GM21619 (cell line): ENCODE results near the gene GPR15.

ENCODE experiments used
- ATAC-seq: cut with Tn5 transposase; IDR thresholded peaks from one replicate; pipeline ENCODE4 v1.9.1; 2021; ENCODE audit not compliant: unreplicated experiment

The GPR15 gene

DNA sequence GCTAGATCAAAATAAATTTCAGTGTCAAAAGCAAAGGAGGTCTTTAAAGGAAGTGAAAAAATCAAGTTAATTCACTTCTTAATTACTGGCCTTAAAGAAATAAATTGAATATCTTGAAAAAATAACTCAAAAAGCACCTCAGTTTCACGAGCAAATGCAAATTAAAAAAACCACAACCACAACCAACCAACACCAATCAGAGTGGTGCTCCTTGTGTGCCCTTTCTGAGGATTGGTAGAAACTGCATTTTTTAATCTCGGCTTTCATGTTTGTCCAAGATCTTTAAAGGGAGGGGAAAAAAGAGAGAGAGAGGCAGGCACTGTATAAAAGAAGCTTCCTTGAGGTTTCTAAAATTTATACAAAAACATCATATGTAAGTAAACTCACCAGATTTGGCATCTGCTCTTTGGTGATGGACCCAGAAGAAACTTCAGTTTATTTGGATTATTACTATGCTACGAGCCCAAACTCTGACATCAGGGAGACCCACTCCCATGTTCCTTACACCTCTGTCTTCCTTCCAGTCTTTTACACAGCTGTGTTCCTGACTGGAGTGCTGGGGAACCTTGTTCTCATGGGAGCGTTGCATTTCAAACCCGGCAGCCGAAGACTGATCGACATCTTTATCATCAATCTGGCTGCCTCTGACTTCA lies at the start of gene GPR15:
Gene GPR15, plus strand, starts transcription at position 357 of the 653 bp plus-strand sequence. Its CDS starts 56 bp downstream, at position 413.
- ATAC-seq = peak; percentile 29

DNA sequence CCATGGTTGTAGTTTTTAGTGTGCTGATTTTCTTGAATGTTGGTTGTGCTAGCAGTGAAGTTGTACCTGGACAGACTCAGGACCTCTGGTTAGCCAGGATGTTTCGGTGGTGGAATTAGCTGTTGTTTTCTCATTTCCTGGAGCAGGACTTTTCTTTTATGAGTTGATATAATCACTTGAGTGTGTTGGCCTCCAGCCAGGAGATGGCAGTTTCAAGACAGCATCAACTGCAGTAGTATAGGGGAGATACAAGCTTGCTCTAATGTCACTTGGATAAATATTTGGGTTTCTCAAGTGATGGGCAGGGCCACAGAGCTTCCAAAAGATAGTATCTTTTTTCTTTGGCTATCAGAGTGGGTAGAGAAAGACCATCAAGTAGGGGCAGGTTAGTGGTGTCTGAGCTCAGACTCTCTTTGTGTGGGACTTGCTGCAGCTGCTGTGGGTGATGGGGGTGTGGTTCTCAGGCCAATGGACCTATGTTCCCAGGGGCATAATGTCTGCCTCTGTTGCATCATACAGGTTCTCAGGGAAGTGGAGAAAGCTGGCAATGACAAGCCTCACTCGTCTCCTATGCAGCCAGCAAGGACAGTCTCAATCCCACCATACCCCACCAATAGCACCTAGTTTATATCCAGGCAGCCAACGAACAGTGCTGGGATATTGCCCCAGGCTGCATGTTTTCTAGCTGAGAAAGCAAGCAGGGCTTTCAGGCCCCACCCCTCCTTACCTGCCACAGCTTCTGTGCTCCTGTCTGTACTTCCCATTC lies 48.9 kb upstream of the GPR15 start:
- no peak for ATAC-seq

DNA sequence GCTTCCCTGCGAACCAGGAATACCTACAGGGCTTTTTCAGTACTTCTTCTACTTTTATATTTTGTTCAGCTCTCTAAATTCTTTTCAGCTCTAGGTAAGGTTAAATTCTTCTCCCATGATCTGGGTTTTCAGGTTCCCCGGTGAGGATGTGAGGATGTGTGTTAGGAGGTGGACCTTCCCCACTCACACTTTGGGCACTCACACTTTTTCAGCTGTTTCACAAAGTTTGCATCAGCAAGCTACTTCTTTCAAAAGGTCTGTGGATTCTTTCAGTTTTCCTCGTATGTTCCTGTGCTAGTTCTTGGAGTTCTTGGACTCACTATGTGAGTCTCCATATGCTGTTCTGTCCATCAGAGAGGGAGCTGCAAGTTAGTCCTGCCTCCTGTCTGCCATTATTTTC lies 48.2 kb upstream of the GPR15 start:
- ATAC-seq = no peak

DNA sequence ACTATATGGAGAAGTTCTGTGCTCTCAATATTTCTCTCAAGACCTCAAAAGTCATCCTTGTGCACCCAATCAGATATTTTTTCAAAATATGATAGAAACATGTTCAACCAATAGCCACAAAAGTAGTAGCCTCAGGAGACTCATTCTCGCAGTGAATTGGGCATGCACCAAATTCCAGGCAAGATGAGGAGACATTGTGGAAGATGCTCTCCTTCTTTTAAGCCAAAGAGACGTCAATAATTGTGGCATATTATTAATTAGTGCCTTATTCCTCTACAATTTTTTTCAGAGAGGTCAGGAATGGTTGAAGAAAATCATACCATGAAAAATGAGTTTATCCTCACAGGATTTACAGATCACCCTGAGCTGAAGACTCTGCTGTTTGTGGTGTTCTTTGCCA lies 34.4 kb upstream of the GPR15 start, which contains the start of gene OR5K2:
Gene OR5K2, plus strand, starts transcription at position 301 of the 400 bp plus-strand sequence. Its CDS starts 0 bp downstream, at position 301.
- no peak for ATAC-seq

DNA sequence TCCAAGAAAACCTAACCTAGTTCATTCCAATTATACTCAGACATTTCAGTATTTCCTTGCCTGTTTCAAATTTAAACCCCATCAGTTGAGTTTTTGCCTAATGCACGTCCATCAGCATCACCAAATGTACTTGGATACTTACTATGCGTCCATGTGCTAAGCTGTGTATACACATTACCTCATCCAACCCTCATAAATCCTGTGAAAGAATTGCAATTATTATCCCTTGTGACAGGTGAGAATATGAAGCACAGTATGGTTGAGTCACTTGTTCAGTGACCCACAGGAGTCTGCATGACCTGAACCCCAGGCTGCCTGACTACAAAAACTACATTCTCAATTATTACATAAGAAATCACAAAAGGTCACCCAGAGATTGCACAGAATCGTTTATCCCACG lies 31.8 kb upstream of the GPR15 start:
- no peak for ATAC-seq

DNA sequence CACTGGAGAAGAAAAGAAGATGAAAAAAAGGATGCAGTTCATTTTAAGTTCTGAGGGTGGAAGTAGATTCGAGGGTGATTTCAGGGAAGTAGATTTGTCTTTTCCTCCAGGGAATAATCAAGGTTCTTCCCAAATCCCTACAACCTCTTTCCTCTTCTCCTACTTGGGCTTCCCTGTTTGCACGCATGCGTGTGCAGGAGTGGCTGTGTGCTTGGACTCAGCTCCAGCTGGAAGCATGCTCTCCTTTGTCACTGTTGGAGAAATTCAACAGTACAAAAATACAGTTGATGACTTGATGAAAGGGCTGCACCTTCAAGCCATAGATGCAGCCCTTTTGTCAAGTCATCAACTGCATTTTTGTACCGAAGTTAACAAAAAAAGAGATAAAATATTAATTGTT lies 30.5 kb upstream of the GPR15 start:
- ATAC-seq = no peak

DNA sequence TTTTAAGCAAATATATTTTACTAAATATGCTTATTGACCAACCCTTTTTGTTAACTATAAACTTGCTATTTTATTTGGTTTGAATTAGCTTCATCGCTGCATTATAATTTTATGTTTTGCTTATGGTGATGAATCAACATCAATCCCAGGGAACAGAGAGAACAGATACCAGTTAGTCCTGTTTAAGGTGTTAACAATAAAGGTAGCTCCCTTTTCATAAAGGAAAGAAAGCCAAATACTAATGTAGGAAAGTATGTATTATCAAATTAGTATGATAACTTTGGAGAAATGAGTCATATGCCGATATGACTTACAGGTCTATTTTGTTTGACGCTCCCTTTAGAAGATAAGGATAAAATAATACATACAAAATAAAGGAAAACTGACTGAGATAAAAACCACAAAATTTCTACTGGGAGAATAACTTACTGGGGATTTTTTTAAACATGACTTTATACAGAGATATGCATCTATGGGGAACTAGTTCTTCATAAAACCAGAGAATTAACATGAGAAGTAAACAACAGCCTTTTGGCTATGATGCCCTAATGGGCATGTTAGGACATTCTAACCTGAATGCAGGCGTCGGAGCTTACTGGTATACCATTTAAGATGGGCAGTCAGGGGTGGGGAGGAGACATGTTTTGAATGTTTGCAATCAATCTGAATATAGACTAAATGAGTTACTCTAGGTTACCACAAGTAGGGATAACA lies 29.8 kb upstream of the GPR15 start:
- ATAC-seq = no peak

DNA sequence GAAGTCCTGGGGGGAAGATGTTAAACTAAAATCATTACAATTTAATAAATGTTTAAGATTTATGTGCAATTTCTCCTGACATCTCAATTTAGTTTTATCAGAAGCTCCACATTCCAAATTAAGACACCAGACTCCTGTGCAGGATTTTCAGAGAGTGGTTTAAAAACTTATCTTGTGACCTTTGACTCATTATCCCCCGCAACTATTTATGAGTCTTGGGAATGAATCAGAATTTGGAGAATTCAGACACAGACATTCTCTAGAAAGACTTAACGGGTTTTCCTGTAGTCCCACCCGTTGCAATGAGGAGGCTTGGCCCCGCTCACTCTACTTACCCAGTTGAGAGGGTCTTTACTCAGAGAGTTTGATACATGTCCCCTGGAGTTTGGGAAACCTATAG lies 27.2 kb upstream of the GPR15 start:
- ATAC-seq = no peak

DNA sequence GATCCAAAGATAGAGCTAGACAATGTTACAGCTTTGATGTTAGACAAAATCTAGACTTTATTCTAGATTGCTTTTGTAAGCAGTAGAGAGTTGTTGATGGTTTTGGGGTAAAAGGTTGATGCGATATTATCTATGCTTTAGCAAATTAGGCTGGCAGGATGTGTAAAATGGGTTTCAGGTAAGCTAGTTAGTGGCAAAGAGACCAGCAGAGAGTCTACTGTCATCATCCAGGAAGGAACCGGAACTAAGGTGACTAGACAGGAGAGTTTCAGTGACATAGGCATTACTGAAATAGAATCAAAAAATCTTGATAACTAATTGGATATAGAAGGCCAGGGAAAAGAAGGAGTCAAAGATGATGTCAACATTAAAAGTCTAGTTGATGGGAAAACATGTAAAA lies 23.2 kb upstream of the GPR15 start:
- no peak for ATAC-seq

DNA sequence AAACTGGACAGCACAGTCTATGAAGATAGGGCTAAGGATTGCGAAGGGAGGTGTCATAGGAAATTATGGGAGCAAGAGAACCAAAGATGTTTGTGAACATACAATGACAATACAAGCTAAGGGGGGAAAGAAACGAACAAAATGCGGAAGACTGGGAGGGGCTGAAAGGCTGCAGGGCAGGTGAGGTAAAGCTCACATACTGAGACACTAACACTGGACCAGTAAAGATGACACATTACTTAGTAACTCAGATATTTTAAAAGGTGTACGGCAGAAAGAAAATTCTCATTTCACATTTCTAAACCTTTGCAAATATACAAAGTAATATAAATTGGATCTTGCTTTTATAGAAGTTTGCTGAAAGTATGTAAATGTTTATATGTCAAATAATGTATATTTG lies 19.2 kb upstream of the GPR15 start:
- ATAC-seq = no peak

DNA sequence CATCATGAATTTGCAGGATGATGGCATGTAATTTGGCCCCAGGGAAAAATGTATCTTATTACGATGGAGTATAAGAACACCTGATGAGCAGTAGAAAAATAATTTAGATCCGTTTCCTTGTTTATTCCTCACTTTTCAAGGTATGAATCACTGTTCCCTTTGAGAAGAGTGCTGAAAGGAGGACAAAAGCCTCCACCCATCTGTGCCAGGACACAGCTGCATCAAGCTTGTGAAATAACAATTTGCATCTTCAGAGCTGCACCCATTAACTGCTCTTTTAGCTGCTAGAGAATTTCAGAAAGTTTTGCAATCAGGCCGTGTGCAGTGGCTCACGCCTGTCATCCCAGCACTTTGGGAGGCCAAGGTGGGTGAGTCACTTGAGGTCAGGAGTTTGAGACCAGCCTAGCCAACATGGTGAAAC lies 18.7 kb upstream of the GPR15 start:
- no peak for ATAC-seq

DNA sequence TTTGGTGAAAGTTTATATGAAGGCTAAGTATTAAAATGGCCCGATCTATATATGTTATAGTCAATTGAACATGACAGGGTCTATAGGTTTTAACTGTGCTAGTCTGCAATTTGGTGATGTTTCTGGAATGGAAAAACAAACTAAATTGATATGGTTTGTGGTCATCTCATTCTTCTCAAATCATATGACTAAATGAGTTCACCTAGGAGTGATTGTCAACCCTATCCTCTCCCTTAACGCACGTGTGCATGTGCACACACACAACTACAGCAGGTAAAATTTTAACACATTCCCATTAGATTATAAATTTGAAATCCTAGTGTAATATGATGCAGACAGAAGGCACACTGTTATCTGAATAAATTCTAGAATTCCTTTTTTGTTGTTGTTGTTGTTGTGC lies 18.0 kb upstream of the GPR15 start:
- no peak for ATAC-seq

DNA sequence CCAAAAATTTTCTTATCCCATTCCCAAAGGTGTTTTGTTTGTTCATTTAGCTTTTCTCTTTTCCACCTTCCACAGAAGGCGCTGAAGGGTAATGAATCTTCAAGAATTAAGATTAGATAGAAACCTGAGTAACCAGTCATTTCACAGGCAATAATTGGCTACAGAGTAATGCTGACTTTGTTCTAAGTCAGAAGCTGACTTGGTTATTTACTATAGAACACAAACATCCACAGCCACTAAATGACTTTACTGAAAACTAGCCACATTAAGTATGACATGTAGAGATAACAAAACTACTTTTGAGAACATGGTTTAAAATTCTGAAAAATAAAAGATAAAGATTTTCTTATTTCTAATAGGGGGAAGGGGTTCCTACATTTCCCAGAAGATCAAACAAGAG lies 16.8 kb upstream of the GPR15 start:
- no peak for ATAC-seq

DNA sequence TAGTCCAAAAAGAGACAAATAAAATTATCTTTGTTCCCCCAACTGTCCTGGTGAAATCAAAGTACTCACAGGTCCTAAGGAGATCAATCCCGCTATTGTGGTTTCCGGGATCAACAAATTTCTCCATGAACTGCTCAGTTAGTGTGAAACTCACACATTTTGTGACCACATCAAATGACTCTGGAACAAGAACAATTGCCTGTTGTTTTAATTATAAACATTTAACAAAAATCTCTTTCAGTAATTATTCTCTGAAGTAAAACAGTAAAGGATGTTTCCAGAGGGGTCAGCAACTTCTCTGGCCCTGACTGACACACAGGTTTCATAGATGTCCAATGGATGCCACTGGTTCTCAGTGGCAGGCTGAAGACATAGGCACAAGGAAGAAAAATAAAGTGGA lies 13.0 kb upstream of the GPR15 start:
- no peak for ATAC-seq

DNA sequence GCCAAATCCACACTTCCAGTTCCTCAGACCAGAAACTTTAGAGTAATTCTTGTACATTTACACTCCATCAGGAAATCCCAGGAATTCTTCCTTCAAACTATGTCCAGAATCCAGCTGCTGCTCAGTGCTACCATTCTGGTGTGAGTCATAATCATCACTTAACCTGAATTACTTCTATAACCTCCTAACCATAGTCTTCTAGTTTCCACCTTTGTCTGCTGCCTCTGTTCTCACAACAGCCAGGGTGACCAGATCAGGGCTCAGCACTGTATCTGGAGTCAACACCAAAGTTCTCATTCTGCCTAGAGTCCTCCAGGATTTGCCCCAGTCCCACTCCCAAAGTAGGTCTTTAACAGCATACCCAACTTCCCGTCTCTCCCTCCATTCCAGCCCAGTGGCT lies 12.4 kb upstream of the GPR15 start:
- no peak for ATAC-seq

DNA sequence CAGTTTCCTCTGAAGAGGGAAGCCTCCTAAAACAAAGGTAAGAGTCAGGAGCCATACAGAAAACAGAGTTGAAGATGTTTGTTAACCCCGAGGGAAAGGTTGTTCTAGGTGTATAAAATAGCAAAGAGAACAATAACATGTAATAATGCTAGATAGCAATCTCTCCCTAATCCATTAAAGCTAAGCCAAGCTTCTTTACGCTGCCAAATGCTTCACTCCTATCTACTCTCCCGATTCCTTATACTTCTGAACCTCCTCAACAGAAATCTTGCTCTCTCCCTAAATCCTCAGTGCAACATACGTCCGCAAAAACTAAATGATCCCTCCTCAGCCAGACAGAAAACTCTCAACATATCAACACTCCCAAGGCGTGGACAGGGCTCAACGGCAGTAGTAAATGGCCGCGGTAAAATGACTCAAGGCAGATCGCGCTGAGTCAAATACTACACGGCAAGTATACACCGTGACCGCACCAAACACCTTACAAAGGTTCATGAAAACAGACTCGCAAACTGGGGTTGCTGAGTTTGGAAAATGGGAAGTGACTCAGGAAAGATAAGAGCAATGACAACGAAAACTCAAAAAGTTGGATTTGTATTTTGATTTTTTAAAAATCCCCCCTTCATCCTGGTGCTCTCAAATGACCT lies 9.8 kb upstream of the GPR15 start:
- peak; percentile 35 for ATAC-seq

DNA sequence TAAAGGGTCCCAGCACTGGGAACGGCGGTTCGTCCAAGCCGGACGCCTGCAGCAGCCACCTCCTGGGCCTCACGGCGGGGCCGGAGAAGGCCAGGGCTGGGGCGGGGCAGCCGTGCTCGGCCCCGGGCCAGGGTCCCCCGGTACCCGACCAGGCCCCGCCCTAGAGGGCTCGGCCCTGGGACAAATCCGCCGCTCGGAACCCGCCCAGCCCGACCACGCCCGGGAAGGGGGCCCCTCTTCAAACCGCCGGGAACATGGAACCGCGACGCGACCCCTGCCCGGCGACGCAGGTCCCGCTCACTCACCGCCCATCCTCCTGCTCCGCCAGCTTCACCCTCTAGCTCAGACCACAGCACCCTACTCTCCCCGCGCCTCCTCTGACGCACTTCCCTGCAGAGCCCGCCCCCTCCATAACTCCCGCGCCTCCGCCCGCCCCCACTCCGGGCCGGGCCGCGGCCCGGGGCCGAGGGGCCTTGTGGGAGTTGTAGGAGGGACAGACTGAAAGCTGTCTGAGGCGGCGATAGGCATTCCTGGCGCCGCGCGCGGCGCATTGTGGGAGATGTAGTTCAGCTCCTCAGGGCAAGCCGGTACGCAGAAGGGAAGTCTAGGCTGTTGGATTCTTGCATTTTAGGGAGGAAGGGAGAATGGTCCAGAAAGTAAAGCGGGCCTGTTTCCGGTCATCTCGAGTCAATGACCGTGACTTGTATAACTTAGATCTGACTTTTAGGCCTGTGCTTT lies 9.1 kb upstream of the GPR15 start, which contains the start of gene CLDND1:
Gene CLDND1, minus strand, starts transcription at position 359 of the 738 bp plus-strand sequence. CDS start 1,478 bp downstream, outside the sequence.
- ATAC-seq = peak; percentile 86

DNA sequence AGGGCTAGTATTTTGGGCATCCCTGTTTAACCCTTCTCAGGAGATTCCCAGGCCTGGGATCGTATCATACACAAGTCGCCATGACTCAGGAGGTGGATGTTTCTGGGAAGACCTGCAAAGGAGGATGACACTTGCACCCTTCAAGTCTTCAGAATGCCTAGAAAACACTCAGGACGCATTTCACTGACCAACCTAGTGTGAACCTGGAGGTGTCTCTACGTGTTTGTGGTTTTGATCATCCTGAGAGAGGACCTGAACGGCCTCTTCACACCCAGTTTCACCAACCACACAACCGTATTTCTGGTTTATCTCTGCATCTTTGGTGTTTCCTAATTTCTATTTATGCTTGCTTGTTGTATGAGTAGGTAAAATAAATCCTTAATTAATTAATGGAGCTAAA lies 6.3 kb upstream of the GPR15 start:
- no peak for ATAC-seq

DNA sequence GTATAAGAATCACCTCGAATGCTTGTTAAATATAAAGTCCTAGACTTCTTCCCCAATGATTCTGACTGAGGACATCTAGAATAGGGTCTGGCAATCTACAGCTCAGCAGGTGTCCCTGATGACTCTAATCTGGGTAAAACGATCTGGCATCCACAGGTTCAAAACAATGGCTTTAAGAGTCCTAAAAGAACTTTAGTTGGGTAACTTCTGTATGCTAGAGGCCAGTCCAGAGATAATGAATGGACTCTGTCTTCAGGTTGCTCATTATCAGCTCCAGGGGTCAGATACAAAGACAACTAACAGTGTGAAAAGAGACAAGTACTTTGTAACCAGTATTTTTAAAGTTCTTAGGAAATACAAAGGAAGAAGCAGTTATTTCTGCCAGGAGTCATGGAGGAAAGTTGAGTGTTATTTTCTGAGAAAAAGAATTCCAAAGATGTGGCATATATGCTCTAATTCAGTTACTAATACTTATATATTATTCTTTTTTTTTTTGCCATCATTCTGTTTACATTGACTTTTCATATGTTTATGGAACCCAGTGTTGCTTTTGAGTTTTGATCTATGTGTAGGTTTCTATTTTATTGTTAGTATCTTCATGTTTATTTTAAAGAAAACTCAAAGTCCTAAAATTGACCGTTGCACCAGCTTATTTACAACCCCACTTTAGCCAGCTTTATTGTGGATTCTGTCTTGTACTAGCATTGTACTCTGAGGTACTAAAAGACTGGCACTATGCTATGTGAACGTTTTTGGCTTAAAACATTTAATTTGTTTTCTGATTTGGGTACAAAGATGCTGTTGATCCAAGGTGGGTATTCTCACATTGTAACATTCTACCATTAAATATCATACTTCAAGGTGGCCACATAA lies 3.1 kb upstream of the GPR15 start:
- no peak for ATAC-seq
